Endothelial cell of umbilical vein (primary cell): ENCODE data around the gene PIWIL4. TPM values are rescaled to one million over a fixed set of nuclear protein-coding genes. Genes with fewer than 3 reads are reported as not detected.
A peak's percentile ranks its signal among the peaks of the same experiment; 100 is the strongest.

Experiments used
- BruUV-seq: library from RNA; stranded (reverse); fragments of 400-500 nt; replicated peaks from 2 replicates; lab custom pipeline; 2021; lab: Mats Ljungman, UMichigan
- CTCF ChIA-PET: fragments of 300-600, 350-600 bp; sonication (Branson Sonifier 250); formaldehyde crosslinking; loops from one replicate; lab custom pipeline; 2021; ENCODE audit warnings: antibody characterized with exemption, inconsistent platforms; lab: Charles Lee
- POLR2A ChIA-PET: fragments of 300-600, 350-600 bp; sonication (Branson Sonifier 250); formaldehyde crosslinking; loops from one replicate; lab custom pipeline; 2021; ENCODE audit warnings: antibody characterized with exemption, inconsistent platforms; lab: Charles Lee
- DNase-seq: peaks from one replicate; pipeline ENCODE4 v3.0.0-alpha.2; 2011; ENCODE audit warnings: low read depth, low spot score
- FAIRE-seq: peaks from 2 replicates; lab custom pipeline; 2011; peaks lifted over from hg19 to GRCh38; lab: Jason Lieb, UNC
- H2AFZ ChIP-seq: 2 replicates; pipeline ENCODE4 v1.6.0; 2012; ENCODE audit warnings: low read depth, low read length, control low read depth, inconsistent platforms
- H3K27ac ChIP-seq: 2 replicates; pipeline ENCODE4 v1.5.1; 2011; ENCODE audit warnings: low read depth, mild to moderate bottlenecking, control low read depth, low read length, moderate library complexity; ENCODE audit not compliant: insufficient read depth
- H3K27me3 ChIP-seq, 2 experiments: 2 replicates each; pipeline versions ENCODE4 v1.6.0 to v1.6.1; 2011; ENCODE audit warnings: low read length in 2 of 2, mixed read lengths in 1 of 2; ENCODE audit not compliant: control insufficient read depth in 2 of 2, insufficient read depth in 2 of 2
- H3K36me3 ChIP-seq, 2 experiments: 2 replicates in 1 of 2; 3 replicates in 1 of 2; pipeline ENCODE4 v1.5.1; 2011; ENCODE audit warnings: low read length in 2 of 2, mild to moderate bottlenecking in 1 of 2, moderate library complexity in 1 of 2; ENCODE audit not compliant: control insufficient read depth in 2 of 2, insufficient read depth in 2 of 2; ENCODE audit errors: extremely low read depth in 1 of 2
- H3K4me1 ChIP-seq: 3 replicates; pipeline ENCODE4 v1.5.1; 2011; ENCODE audit warnings: mild to moderate bottlenecking, low read length; ENCODE audit not compliant: control insufficient read depth, insufficient read depth; ENCODE audit errors: extremely low read depth
- H3K4me2 ChIP-seq: 2 replicates; pipeline ENCODE4 v1.6.1; 2011; ENCODE audit warnings: low read length, control low read depth, mixed read lengths; ENCODE audit not compliant: insufficient read depth
- H3K4me3 ChIP-seq, 3 experiments: fragments of 200-600 bp in 1 of 3; sonication (generic), shearing (Covaris generic) in 1 of 3; replicated peaks in 1 of 3; 2 replicates each; pipeline ENCODE4 v1.5.1; 2011 to 2016; ENCODE audit warnings: control low read depth in 3 of 3, low read length in 3 of 3, mild to moderate bottlenecking in 2 of 3, inconsistent platforms in 1 of 3, low read depth in 1 of 3, moderate library complexity in 1 of 3; ENCODE audit not compliant: insufficient read depth in 1 of 3
- H3K79me2 ChIP-seq: 2 replicates; pipeline ENCODE4 v1.6.0; 2012; ENCODE audit warnings: low read length, inconsistent platforms; ENCODE audit not compliant: control insufficient read depth, insufficient read depth
- H3K9ac ChIP-seq: replicated peaks from 2 replicates; pipeline ENCODE3; 2011; ENCODE audit warnings: low read length, control low read depth; ENCODE audit not compliant: insufficient read depth; ENCODE audit errors: extremely low read depth
- H3K9me1 ChIP-seq: replicated peaks from 3 replicates; pipeline ENCODE4 v1.6.0; 2011; ENCODE audit warnings: mild to moderate bottlenecking, low read length; ENCODE audit not compliant: control insufficient read depth, insufficient read depth; ENCODE audit errors: extremely low read depth
- H3K9me3 ChIP-seq: replicated peaks from 2 replicates; pipeline ENCODE4 v1.5.1; 2012; ENCODE audit warnings: low read length, inconsistent platforms; ENCODE audit not compliant: control insufficient read depth, insufficient read depth
- H4K20me1 ChIP-seq: replicated peaks from 2 replicates; pipeline ENCODE3; 2011; ENCODE audit warnings: mild to moderate bottlenecking, low read length; ENCODE audit not compliant: control insufficient read depth, insufficient read depth; ENCODE audit errors: extremely low read depth
- EZH2 ChIP-seq: IDR thresholded peaks from 2 replicates; pipeline ENCODE4 v1.6.1; 2012; ENCODE audit warnings: borderline replicate concordance, low read depth, mild to moderate bottlenecking, moderate library complexity, low read length, inconsistent platforms; ENCODE audit not compliant: severe bottlenecking
- FOS ChIP-seq: IDR thresholded peaks from 2 replicates; pipeline ENCODE4 v1.6.1; 2011; ENCODE audit warnings: mild to moderate bottlenecking, low read length, moderate library complexity, borderline replicate concordance; ENCODE audit not compliant: insufficient read depth
- GATA2 ChIP-seq: IDR thresholded peaks from 2 replicates; pipeline ENCODE4 v1.7.0; 2011; ENCODE audit warnings: low read depth, mild to moderate bottlenecking, moderate library complexity, mixed read lengths, low read length; ENCODE audit not compliant: insufficient read length, insufficient read depth
- JUN ChIP-seq: IDR thresholded peaks from 2 replicates; pipeline ENCODE4 v1.6.1; 2011; ENCODE audit warnings: borderline replicate concordance, low read depth; ENCODE audit not compliant: insufficient read length, insufficient read depth
- MYC ChIP-seq: IDR thresholded peaks from one replicate; pipeline ENCODE4 v1.6.1; 2011; ENCODE audit warnings: mild to moderate bottlenecking, low read depth, low read length
- POLR2A ChIP-seq: IDR thresholded peaks from 2 replicates; pipeline ENCODE4 v1.6.1; 2012; ENCODE audit warnings: low read depth, mild to moderate bottlenecking, control low read depth, low read length
- POLR2AphosphoS5 ChIP-seq: IDR thresholded peaks from 2 replicates; pipeline ENCODE4 v1.6.1; 2012; ENCODE audit warnings: low read depth, mild to moderate bottlenecking, control low read depth, low read length, moderate library complexity; ENCODE audit not compliant: insufficient read depth
- dilution Hi-C: fragments of 300-500 bp; cut with MboI; formaldehyde crosslinking; loops from one replicate; pipeline ENCODE4 v1.15.0; 2019; ENCODE audit warnings: low sequenced_read_pairs; ENCODE audit not compliant: extremely low pct_ligation_motif_present
- intact Hi-C: fragments of 100-400 bp; cut with micrococcal nuclease; formaldehyde crosslinking; loops from one replicate; pipeline ENCODE4 v1.10.0; 2022
- polyA plus RNA-seq, 4 experiments: library from polyadenylated mRNA; depleted of rRNA in 3 of 4; stranded (reverse) in 3 of 4; unstranded in 1 of 4; fragments of >200 nt; gene quantifications; 2 replicates each; pipeline versions ENCODE4 v1.2.1 to v1.2.3, GENCODE V29; 2011 to 2012; ENCODE audit warnings: missing spikeins in 1 of 4
- total RNA-seq: library from RNA; stranded (reverse); gene quantifications from 2 replicates; pipeline ENCODE4 v1.2.3, GENCODE V29; 2021
- TF ChIP-seq, protein P1 (sequence below): IDR thresholded peaks from 2 replicates; pipeline ENCODE4 v1.6.1; 2011; ENCODE audit not compliant: insufficient read depth, insufficient read length
- TF ChIP-seq, protein P2 (sequence below), 2 donors: IDR thresholded peaks; 1 replicate in 1 of 2; 2 replicates in 1 of 2; pipeline ENCODE4 v1.5.1; 2011; ENCODE audit warnings: low read length in 2 of 2, mild to moderate bottlenecking in 2 of 2, moderate library complexity in 2 of 2, control low read depth in 1 of 2, inconsistent platforms in 1 of 2, low read depth in 1 of 2; ENCODE audit not compliant: insufficient read depth in 1 of 2; ENCODE audit errors: extremely low read depth in 1 of 2

The PIWIL4 gene
- total and polyA plus RNA-seq, 2 donors (not counting 3 experiments of a cell fraction or from before 2014, with no cell fraction given), result 0.55 to 0.64 TPM

DNA sequence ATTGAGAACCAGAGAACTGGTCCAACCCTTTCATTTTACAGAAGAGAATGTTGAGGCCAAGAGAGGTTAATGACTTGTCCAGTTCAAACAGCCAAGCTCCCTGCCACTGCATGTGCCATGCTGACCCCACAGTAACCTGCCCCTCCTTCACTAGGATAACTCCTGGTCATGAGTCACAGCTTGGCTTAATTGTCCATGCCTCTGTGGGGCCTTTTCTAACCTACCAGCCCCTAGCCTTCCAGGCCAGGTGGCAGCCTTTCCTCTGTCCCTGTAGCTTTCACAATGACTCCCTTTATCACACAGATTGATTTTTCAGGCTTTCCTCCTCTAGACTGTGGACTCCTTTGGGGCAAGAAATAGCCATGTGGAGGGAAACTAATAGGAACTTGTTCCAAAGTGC lies 97.2 kb downstream of the PIWIL4 start:
- Histone ChIP-seq H3K4me3 (no peak overlapping the region), H3K9me1 (no peaks in the 10 kb centered on the region), H2AFZ (no peak overlapping the region), H3K27ac (no peak overlapping the region), H3K4me1 (no peaks in the 10 kb centered on the region), H3K9ac (no peak overlapping the region), H3K9me3 (no peaks in the 10 kb centered on the region), H3K4me2 (no peak overlapping the region), H3K36me3 (no peaks in the 10 kb centered on the region), H3K79me2 (no peaks in the 10 kb centered on the region), H4K20me1 (no peaks in the 10 kb centered on the region), H3K27me3 (peaks cover 9 to 13% of the 10 kb centered on the region in 2 experiments)
- dilution Hi-C loops, result no loop called here
- ChIA-PET POLR2A (no interaction called here), CTCF (interaction anchor here (1.2 kb wide), 1 partner anchor 122 kb away, joined by 3 read pairs; no protein-coding TSS in a partner anchor)
- FAIRE-seq, result no peak
- TF ChIP-seq JUN (no peak), MYC (no peak), EZH2 (no peak), FOS (no peak), POLR2A (no peak), POLR2AphosphoS5 (no peak), GATA2 (no peak)
- TF ChIP-seq, protein P1, sequence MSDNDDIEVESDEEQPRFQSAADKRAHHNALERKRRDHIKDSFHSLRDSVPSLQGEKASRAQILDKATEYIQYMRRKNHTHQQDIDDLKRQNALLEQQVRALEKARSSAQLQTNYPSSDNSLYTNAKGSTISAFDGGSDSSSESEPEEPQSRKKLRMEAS, result no peak
- TF ChIP-seq, protein P2, sequence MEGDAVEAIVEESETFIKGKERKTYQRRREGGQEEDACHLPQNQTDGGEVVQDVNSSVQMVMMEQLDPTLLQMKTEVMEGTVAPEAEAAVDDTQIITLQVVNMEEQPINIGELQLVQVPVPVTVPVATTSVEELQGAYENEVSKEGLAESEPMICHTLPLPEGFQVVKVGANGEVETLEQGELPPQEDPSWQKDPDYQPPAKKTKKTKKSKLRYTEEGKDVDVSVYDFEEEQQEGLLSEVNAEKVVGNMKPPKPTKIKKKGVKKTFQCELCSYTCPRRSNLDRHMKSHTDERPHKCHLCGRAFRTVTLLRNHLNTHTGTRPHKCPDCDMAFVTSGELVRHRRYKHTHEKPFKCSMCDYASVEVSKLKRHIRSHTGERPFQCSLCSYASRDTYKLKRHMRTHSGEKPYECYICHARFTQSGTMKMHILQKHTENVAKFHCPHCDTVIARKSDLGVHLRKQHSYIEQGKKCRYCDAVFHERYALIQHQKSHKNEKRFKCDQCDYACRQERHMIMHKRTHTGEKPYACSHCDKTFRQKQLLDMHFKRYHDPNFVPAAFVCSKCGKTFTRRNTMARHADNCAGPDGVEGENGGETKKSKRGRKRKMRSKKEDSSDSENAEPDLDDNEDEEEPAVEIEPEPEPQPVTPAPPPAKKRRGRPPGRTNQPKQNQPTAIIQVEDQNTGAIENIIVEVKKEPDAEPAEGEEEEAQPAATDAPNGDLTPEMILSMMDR (IDR thresholded peaks at IDR 0.05; ENCODE audit: extremely low read depth in 1 of 2, insufficient read depth in 1 of 2, low read depth in 1 of 2, low read length in 2 of 2), result no peak
- BruUV-seq, result no TSS peak
- peak; percentile 23 for DNase-seq
- intact Hi-C loops, result no loop called here
